Suprapubic skin (tissue), 4 donors: ENCODE results near the gene GAS7.

Source experiments
- CTCF ChIP-seq, 2 donors: fragments of 200-600 bp in 1 of 2; fragments of 450-650 bp in 1 of 2; sonication (generic) in 1 of 2; IDR thresholded peaks; one replicate each; pipeline ENCODE4 v1.5.1; 2016 to 2019; ENCODE audit warnings: antibody characterized with exemption in 2 of 2, mild to moderate bottlenecking in 1 of 2, moderate library complexity in 1 of 2
- EP300 ChIP-seq: sonication (generic); formaldehyde crosslinking; IDR thresholded peaks from one replicate; pipeline ENCODE4 v1.6.1; 2017; ENCODE audit warnings: antibody characterized with exemption
- POLR2A ChIP-seq, 2 donors: fragments of 450-650 bp; IDR thresholded peaks; one replicate each; pipeline ENCODE4 v1.6.1; 2017; ENCODE audit warnings: antibody characterized with exemption in 2 of 2, mild to moderate bottlenecking in 2 of 2, moderate library complexity in 2 of 2
- POLR2AphosphoS5 ChIP-seq, 3 donors: sonication (generic); formaldehyde crosslinking; IDR thresholded peaks; one replicate each; pipeline ENCODE4 v1.6.1; 2017; ENCODE audit warnings: antibody characterized with exemption in 3 of 3

- TF ChIP-seq POLR2A (IDR thresholded peaks at IDR 0.05), result no peak
- no peak for TF ChIP-seq CTCF (IDR thresholded peaks at IDR 0.05)
- TF ChIP-seq EP300, result no peak
- no peak for TF ChIP-seq POLR2AphosphoS5 (IDR thresholded peaks at IDR 0.05)
These were observed 67.7 kb downstream of the GAS7 start for GRCh38 chr17:10130677-10131076.
